HG03064 (cell line): ENCODE data around the gene CTAG1B.
"Not testable (repeated sequence)": the region's sequence is repeated elsewhere in the genome, so short reads cannot be mapped to it uniquely, and the experiment has no call there.

Experiments
- ATAC-seq: cut with Tn5 transposase; IDR thresholded peaks from one replicate; pipeline ENCODE4 v1.9.1; 2021; ENCODE audit warnings: low read depth; ENCODE audit not compliant: unreplicated experiment

The CTAG1B gene

DNA sequence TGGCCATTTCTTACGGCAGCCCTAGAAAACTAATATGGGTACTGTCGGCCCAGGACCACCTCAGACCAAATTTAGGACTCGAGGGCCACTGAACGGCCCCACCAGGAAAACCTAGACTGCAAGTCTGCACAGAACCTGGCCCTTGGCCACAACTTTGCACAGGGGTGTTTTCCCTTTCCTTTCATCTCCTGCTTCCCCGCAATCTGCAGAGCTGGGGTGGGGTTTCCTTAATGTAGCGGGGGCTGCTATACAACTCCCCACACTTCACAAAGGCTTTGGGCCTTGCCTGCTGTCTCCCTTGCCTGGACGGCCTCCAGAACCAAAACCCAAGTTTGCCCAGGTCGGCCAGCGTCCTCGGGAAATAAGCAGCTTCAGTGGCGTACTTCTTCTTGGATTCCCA, 11.9 kb upstream of the CTAG1B start:
- ATAC-seq, result not testable (repeated sequence)

DNA sequence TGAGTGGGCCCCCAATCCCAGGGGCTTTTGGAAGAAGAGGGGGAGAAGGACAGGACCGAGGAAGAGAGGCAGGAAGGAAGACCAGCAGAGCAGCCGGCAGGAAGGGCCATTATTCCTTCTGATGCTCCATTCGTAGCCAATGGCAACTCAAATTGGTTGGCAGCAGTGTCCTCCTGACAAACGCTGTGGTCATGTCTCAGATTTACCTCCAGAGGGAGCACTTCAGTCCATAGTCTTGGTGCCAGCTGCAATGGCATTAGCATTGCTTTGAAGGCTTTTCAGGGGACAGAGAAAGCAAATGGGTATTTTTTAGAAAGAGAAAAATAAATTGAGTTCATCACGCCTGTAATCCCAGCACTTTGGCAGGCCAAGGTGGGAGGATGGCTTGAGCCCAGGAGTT, 9.9 kb upstream of the CTAG1B start:
- not testable (repeated sequence) for ATAC-seq

DNA sequence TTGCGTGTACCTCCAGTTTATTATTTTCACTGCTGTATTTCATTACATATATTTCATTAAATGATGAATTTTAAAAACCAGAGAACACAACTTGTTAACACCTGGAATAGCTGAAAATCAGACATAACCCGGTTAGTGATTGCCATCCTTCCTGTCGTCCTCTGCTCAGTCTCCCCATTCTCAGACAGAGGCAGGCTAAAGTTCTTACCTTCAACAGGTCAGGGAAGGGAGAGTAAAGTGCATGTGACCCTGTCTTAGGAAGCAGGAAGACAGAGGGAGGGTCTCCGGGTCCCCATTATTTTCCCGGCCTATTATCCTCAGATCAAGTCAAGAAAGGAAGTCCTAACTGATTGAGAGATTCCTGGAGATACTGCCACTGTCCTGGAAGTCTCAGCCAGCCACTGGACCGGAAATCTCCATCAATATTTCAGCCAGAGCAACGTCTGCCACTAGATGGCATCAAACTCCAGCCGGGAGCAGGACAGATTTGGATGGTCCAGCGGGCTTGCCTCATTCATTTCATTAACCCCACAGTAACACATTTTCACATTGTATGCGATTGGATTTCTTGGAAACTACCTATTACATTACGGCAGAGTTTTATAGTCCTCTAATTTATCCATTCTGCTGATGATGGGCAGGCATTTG, 1.8 kb upstream of the CTAG1B start:
- ATAC-seq, result not testable (repeated sequence)

DNA sequence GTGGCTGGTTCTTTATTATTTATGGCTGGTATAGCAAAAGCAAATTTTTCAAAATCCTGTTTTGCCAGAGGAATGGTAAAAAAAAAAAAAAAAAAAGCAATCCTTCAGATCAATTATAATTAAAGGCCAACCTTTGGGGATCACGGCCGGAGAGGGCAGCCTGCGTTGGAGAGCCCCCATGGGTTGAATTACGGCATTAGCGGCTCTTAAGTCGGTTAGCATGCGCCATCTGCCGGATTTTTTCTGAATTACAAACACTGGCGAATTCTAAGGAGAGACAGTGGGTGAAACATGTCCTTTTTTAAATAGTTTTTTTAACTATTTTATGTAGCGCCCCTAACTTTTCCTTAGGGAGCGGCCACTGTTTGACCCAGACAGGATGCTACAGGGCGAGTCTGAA, 5.5 kb downstream of the CTAG1B start:
- ATAC-seq, result not testable (repeated sequence)

DNA sequence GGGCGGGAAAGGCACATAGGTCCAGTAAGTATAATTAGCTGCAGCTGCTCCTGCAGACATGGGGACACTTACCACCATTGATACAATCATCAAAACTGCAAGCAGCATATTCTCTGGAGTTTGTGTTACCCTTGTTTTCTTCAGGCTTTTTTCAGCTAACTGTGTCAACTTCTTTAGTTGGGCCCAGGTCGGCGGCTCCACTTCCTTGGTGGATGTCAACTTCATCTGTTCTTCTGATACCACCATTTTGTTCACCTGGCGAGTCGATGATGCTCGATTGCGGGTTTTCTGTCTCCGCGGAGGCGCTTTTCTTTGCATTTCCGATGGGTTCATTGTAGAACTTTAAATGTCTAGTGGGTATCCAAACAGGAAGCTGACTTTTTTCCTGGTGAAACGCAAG, 7.9 kb downstream of the CTAG1B start:
- not testable (repeated sequence) for ATAC-seq

DNA sequence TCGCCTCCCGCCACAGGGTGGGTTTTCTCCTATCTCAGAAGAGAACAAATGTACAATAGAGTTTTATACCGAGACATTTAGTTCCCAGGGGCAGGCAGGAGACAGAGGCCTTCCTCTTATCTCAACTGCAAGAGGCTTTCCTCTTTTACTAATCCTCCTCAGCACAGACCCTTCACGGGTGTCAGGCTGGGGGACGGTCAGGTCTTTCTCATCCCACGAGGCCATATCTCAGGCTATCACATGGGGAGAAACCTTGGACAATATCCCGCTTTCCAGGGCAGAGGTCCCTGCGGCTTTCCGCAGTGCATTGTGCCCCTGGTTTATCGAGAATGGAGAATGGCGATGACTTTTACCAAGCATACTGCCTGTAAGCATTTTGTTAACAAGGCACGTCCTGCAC, 10.3 kb downstream of the CTAG1B start:
- ATAC-seq, result not testable (repeated sequence)

DNA sequence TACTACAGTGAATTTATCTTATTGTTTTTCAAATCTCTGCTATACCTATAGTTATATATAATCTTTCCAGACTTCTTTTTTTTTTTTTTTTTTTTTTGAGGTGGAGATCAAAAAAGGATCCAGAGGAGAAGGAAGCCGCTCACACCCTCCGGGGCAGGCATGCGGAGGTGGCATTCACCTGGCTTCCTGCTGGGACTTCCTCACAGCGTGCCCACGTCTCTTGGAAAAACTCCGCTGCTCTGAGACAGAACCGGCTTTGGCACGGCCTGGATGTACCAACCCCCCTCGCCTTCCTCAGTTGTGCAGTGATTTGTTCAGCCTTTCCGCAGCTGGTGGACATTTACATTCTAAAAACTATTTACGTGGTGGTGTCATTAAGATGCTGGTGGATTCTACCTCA, 11.1 kb downstream of the CTAG1B start:
- not testable (repeated sequence) for ATAC-seq

DNA sequence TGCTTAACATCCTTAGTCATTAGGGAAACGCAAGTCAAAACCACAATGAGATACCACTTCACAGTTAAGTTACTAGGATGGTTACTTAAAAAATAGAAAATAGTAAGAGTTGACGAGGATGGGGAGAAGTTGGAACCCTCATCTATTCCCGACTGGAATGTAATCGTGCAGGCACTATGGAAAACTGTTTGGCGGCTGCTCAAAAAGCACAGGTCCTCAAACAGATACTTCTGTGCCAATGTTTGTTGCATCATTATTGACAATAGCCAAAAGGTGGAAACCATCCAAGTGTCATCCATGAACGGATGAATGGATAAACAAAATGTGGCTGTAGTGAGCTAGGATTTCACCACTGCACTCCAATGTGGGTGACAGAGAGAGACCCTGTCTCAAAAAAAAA, 11.7 kb downstream of the CTAG1B start:
- ATAC-seq, result no peak

DNA sequence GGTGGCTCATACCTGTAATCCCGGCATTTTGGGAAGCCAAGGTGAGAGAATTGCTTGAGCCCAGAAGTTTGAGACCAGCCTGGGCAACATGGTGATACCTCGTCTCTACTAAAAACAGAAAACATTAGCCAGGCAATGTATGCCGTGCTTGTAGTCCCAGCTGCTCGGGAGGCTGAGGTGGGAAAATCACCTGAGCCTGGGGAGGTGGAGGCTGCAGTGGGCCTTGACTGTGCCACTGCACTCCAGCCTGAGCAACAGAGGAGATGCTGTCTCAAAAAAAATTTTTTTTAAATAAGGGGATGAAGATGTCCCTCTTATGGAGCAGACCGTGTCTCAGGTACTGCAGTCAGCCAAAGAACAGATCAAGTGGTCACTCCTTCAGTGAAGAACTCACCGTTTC, 13.5 kb downstream of the CTAG1B start:
- no peak for ATAC-seq

DNA sequence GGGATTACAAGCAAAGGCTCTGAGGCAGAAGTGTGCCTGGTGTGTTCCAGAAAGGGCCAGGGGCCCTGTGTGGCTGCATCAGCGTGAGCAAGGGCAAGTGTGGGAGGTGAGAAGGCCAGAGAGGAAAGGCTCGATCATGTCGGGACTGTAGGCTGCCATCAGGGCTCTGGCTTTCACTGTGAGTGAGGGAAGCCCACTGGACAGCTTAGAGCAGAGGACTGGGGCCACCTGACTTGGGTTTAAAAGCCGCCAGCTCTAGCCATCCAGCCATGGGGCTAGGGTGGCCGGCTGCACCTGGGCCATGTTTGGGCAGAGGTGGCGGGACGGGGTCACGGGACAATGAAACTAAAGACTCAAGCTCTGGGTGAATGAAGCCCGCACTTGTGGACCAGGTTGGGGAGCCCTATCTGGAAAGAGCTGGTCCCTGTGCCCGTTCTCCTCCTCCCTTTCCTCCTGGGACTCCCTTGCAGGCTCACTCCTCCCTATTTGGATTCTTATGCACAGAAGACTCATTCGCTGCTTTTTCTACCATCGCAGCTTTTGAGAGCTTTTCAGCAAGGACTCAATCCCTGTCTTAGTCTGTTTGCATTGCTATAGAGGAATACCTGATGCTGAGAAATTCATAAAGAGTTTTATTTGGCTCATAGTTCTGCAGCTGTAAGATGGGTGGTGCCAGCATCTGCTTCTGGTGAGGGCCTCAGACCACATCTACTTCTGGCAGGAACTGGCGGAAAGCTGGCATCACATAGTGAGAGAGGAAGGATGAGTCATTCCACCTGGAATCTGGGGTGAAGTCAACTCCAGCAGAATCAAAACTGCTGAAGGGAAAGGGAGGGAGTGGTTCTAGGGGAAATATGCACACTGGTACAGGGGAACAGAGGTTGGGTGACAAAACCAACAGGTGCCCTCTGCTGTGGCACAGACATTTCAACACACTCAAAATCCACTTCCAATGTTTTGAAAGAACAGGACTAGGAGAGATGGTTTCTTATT, 15.3 kb downstream of the CTAG1B start:
- no peak for ATAC-seq

DNA sequence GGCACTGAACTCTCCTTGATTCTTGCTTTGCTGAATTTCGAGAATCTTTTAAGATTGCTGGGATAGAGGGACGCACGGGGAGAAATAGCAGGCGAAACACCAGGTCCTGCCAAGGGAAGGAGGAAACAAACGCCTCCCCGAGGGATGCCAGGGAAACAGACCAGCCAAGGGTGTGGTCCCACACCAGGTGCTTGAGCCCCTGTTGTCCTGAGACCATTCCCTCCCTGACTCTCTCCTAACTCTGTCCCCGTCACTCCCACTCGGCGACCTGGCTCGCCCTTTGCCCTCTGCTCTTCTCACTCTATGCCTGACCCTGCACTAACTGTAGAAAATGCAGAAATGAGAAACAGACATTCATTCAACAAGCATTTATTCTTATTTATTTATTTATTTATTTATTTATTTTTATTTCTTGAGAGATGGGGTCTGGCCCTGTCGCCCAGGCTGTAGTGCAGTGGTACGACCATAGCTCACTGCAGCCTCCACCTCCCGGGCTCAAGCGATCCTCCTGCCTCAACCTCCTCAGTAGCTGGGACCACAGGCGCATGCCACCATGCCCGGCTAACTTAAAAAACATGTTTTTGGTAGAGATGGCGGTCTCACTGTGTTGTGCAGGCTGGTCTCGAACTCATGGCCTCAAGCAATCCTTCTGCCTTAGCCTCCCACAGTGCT, 16.2 kb downstream of the CTAG1B start:
- no peak for ATAC-seq

DNA sequence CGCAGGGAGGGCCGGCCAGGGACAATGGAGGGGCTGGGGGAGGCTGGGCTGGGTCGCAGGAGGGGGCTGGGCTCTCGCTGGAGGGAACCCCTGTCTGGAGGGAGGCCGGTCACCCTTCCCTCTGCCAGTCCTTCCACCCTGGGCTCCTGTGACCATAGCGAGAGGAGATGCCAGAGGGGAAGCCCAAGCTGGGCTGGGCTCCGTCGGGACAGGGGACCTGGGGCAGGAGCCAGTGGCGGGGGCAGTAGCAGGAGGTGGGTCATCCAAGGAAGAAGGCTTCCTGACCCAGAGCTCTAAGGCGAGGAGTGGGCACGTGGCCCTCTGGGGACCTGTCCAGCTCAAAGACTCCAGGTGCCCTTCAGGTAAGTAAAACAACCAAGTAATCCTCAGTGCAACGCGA, 16.9 kb downstream of the CTAG1B start:
- no peak for ATAC-seq

DNA sequence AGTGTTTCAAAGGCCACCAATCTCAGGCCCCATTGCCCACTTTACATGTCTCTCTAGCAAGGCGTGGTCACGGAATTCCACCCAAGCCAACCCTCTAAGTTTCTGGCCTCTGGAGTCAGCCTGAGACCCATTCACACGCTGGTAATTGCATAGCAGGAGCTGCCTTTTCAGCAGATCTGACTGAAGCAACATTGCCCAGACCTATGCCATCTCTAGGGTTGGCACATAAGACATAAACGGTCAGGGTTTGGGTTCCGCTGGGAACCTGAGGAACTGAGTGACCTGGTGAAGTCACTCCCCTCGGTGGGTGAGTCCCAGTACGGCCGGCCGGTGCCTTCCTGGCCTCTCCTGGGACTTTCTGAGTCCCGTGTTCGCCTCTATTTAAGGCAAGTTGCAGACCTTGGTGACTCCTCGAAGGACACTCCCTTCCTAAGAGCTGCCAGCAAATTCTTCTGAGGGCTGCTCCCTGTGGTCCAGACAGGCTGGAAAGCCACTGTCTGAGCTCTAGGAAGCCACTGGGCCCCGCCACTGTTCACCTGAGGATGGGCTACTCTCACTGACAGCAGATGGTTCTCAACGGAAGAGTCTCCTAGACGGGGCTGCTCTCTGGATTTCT, 18.2 kb downstream of the CTAG1B start:
- ATAC-seq, result no peak

DNA sequence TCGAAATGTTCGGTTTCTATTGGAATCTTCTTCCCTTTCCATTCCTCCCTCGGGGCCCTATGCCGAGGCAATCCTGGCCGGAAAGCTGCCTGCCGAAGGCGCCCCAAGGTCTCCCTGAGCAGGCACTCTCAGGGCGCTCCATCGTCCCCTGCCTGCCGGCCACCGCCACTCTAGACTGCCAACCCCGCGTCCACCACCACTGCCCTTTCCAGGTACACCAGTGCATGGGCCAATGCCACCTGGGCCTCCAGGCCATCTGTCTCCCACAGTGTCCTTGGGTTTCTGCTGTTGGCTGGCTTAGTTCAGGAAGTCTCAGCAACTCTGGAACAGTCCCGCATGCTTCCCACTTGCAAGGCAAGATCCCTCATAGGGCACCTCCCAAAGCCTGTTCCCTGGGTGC, 19.6 kb downstream of the CTAG1B start:
- no peak for ATAC-seq

DNA sequence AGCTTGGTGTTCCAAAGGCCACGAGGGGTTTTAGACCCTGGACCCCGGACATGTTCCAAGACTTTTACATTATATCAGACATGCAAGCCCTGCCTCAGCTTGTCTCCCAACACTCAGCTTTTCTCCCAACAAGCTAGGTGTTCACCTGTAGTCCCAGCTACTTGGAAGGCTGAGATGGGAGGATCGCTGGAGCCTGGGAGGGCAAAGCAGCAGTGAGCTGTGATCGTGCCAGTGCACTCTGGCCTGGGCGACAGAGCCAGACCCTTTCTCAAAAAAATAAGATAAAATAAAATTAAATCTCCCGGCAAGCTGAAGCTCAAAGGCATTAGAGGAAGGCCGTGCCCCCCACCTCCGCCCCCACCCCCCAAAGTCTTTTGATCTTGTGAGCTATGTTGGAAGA, 20.4 kb downstream of the CTAG1B start:
- ATAC-seq, result no peak

DNA sequence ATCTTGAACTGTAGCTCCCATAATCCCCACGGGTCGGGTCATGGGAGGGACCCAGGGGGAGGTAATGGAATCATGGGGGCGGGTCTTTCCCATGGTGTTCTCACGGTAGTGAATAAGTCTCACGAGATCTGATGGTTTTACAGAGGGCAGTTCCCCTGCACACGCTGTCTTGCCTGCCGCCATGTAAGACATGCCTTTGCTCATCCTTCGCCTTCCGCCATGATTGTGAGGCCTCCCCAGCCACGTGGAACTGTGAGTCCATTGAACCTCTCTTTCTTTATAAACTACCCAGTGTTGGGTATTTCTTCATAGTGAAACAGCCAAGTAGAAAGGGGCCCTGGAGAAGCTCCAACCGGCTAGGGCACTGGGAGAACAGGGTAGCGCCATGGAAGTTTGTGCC, 21.9 kb downstream of the CTAG1B start:
- no peak for ATAC-seq

DNA sequence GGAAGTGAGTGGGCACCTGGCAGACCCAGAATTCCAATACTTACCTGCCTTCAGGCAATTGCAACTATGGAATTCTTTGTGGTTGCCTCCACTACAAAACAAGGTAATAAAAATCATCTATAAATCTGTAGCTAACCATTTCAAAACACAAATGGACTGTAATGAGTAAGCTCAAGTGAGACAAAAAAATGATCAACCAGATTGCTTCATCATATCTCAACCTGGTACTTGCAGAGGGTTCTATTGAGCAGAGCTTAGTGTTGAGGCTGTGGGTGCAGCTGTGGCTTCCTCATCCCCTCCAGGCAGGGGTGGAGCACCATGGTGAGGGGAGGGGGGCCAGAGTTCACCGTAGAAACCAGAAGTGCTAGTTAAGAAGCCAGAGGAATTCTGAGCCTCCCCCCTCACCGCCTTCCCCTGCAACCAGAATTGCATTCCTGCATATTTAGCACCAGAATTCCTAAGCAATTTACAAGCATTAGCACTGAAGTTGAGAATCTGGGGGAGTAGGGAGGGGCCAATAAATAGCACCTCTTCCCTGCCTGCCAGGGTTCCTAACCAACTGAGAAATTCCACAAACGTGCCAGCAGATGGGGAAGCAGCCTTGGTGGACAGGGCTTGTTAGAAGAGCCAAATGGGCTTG, 22.7 kb downstream of the CTAG1B start:
- no peak for ATAC-seq

DNA sequence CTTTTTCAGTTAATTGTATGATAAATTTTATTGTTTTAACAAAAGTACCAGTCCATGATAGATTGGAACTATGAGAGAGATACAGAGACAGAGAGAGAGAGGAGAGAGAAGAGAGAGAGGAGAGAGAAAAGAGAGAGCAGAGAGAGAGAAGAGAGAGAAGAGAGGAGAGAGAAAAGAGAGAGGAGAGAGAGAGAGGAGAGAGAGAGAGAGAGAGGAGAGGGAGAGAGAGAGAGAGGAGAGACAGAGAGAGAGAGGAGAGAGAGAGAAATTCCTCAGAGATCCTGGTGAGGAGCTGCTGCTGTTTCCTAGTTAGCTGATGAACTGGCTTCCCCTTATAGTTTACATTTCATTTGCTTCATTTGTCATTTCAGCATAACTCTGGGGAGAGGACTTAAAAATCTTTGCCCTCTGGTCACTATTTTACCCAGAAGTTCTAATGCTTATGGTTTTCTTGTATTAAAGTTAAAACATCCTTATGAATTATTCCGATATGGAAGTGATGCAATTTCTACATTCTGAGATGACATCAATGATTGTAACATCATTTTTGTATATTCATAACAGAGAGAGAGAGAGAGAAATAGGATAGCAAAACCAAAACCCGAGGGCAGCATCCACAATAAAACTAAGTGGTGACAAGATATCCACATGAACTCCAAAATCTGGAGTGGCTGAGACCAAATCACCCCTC, 23.4 kb downstream of the CTAG1B start:
- no peak for ATAC-seq

DNA sequence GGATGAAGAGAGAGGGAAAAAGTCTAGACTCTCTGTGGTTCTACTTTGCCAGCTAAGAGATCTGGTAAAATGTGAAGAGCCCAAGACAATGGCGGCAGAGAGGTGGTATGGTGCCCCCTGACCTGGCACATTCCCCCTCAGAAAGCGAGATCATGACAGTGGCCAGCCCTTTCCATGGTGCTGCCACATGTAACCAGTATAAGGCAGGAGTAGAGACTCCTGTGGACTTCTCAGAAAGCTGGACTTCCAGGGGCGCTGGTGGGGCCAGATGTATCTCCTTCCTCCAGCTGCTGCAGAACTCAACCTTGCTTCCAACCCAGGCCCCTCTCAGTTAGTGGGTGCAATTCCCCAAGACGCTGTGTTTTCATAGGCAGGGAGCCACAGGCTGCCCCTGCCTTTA, 24.6 kb downstream of the CTAG1B start:
- ATAC-seq, result no peak

DNA sequence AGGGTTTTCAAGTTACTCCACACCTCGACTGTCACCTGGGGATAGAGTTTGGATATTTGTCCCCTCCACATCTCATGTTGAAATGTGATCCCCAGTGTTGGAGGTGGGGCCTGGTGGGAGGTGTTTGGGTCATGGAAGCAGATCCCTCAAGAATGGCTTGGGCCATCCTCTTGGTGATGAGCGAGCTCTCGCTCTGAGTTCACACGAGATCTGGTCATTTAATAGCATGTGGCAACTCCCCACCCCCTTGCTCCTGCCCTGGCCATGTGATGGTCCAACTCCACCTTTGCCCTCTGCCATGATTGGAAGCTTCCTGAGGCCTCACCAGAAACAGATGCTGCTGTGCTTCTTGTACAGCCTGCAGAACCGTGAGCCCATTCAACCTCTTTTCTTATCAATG, 25.9 kb downstream of the CTAG1B start:
- no peak for ATAC-seq
